GM18951 (cell line): Measurements from ENCODE around the gene LCMT2.

ENCODE experiments used
- POLR2A ChIP-seq: IDR thresholded peaks from 4 replicates; pipeline ENCODE4 v1.6.1; 2011; ENCODE audit warnings: mild to moderate bottlenecking; ENCODE audit not compliant: insufficient read length, insufficient read depth; ENCODE audit errors: extremely low read depth
- in situ Hi-C: fragments of 300-500 bp; cut with MboI; formaldehyde crosslinking; loops from one replicate; pipeline ENCODE4 v1.12.0; 2022; ENCODE audit warnings: low sequenced_read_pairs, mixed read lengths, inconsistent platforms; ENCODE audit not compliant: unreplicated experiment

Gene LCMT2

DNA sequence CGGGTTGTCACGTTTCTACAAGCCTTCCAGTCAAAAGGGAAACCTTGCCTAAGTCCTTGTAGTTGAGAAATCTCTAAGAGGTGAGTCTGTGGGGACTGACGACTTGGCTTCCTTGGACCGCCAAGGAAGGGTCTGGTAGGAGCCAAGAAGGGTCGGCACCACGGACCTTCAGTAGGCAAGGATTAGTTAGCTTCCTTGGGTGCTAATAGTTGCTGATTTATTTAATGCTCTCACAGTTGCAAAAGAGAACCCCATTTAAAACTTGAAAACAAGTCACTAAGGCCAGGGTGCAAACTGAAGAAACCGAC, 361 bp upstream of the LCMT2 start:
- in situ Hi-C loops = no loop called here
- TF ChIP-seq POLR2A = no peak

DNA sequence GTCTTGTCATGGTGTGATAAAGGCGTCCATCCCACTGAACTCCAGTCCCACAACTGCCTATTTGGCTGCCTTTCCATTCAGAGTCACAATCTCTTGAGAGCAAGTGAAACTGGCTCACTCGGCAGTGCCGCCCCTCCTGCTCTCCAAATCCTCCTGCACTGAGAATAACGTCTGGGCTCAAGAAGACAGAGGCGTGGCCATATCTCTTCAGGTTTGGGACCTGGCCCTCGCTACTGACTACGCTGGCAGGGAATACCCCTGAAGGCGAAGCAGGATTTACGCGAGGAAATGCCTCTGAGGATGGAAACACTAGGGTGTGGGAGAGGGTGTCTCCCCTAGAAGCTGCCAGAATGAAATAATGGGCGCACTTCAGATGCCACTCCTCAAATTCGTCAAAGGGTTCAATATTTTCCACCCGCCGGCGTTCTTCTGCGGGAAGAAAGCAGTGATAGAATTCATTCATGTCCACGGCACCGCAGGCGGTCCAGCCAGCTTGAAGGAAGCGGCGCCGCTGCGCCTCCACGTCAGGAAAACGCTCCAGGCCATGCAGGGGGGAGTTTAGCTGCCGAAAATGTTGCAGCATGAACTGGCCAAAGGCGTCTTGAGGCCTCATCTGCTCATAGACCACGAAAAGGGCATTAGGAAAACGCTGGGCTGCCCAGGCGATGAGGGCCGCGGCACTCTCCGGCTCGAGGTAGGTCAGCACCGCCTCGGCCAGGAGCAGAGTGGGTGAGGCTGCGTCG, 985 bp downstream of the LCMT2 start:
- no peak for TF ChIP-seq POLR2A
- in situ Hi-C loops = no loop called here

DNA sequence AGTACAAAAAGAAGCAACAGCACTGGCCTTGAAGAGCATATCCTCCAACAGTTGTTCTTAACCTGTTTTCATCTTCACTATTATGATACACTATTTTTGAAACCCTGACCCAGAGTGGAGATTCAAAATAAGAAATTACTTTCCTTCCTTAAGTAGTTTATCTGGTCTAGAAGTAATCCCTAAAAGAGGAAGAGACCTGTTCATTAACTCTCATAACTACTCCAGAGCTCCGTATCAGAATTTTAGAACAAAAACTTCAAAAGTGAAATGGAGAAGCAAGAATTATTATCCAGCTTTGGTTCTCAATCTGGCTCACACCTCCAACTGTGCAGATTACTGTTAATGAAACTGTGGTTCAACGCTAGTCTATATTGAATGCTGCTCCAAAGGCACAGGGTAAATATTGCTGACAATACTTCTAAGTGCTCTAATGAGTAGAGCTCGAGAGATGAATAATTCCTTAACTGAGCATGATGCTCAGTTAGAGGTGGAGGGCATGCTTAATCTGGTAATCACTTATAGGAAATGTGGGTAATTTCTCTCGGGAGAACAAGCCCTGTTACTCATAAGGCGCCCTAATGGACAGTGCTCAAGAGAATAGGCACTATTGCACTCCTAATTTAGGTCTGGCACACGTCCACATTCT, 5.2 kb downstream of the LCMT2 start:
- no peak for TF ChIP-seq POLR2A
- in situ Hi-C loops = no loop called here

DNA sequence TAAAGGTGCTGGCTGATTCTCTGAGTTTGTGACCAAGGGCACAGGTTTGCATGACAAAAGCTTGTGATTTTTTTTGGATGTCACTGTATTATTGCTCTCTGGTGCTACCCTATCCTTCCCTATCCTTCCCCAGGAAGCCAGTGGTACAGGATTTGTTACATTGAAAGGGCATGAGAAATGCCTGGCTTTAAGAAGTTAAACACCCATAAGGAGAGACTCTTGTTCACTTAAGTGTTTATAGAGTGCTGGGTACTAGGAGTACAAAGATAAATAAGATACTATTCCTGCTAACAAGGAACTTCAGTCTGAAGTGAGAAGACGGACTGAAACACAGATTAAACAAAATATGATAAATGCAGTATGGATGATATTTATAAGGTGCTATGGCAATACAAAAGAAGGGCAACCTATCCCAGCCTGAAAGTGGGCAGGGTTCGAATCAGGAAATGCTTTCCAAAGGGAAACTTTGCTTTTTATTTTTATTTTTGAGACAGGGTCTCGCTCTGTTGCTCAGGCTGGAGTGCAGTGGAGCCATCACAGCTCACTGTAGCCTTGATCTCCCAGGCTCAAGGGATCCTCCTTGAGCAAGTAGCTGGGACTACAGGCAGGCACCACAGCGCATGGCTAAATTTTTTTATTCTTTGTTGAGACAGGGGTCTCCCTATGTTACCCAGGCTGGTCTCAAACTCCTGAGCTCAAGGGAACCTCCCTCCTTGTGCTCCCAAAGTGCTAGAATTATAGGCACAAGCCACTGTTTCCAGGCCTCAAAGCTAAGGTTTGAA, 11.2 kb downstream of the LCMT2 start:
- no peak for TF ChIP-seq POLR2A
- in situ Hi-C loops = no loop called here

DNA sequence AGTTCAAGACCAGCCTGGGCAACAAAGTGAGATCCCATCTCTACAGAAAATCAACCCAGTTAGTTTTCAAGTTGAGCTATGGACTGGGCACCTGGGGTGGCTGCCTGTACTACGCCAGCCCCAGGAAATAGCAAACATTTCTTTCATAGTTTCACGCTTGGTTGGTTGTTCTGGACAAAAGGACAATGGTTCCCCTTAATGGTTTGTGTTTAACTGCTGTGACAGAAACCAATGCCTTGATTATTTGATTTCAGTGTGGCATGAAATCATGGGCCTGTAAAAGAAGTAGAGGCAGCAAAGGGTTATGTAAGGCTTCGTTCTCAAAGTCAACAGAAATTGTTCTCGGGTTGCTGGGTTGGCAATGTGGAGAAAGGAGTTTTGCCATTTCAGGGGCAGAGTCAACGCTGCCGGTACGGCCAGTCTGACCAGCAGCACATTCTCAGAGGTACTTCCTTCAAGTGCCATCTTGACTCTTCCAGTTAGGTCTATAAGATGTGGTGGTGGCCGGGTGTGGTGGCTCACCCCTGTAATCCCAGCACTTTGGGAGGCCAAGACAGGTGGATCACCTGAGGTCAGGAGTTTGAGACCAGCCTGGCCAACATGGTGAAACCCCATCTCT, 12.7 kb downstream of the LCMT2 start:
- in situ Hi-C loops = no loop called here
- TF ChIP-seq POLR2A = no peak

DNA sequence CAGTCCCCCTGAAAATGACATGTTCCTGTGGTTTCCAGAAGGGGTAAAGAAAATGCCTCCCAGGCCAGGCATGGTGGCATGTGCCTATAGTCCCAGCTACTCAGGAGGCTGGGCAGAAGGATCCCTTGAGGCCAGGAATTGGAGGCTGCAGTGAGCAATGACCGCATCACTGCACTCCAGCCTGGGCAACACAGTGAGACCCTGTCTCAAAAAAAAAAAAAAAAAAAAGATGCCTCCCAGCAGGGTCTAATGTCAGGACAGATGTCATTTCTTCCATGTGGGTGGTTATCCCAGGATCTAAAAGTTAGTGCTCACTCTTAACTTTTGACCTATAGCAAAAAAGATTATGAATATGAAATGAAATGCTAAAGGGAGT, 13.4 kb downstream of the LCMT2 start:
- in situ Hi-C loops = no loop called here
- TF ChIP-seq POLR2A = no peak

DNA sequence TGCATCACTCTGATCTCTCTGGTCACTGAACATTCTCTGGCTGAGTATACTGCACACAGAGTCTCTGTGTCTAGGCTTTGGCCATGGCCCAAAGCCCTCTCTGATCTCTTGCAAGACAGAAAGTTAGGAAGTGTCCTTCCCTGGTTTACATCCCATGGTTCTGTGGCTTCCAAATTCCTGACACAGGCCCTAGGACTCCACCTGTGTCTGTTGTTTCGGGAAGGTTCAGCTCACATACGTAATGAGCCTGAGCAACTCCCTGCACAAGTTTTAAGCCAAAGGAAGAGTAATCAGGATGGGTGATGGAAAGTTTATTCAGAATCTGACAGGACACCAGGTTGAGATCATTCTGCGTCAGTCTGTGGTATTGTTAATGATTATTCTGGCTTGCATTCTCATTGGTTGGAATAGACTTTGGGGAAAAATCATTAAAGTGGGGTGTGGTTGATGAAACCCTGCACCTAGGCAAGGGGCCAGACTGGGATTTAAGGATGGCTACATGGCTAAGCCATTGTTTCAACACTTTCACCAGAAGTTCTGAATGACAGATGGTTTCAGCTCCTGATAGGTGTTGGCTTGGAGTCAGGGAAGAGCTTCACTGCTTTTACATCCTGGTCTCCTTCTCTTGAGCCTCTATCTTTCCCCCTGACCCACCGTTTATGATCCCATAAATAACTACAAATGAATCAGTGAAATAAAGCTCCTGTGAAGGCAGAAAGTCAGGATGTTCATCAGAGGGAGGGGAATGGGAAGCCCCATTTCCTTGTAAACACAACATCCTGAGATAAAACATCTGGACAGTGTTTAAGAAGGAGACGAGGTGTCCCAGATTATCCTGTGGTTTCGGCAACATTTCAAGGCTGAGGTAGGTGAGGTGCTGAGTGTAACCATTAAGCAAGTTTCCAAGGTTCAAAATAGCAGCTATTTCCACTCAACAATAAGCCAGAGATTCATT, 14.1 kb downstream of the LCMT2 start:
- in situ Hi-C loops = no loop called here
- TF ChIP-seq POLR2A = no peak

DNA sequence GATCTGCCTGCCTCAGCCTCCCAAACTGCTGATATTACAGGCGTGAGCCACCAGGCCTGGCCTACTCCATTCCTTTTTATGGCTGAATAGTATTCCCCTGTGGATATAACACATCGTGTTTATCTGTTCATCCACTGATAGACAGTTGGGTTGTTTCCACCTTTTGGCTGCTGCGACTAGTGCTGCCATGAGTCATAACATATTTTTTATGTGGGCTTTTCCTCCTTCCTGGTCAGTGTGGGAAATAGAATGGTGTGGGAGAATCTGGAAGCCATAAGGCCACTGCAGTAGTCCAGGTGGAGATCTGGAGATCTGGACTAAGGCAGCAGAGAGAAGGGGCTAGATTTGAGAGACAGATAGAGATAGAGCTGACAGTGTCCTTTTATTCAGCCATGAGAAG, 16.2 kb downstream of the LCMT2 start:
- in situ Hi-C loops = no loop called here

DNA sequence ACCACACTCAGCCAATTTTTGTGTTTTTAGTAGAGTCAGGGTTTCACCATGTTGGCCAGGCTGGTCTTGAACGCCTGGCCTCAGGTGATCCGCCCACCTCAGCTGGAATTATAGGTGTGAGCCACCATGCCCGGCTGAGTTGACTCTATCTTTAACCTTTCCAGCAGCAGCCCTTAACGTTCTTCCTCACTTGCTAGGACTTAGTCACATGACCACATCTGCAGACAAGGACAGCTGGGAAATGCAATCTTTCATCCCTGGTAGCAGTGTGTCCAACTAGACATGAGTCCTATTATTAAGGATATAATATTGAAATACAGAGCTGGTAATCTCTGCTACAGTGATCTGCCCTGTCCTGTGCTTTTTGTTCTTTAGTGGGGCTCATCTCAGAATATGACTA, 18.0 kb downstream of the LCMT2 start:
- TF ChIP-seq POLR2A = no peak
- in situ Hi-C loops = no loop called here

More for the DNA sequence above, 16.2 kb downstream of the LCMT2 start:
- no peak for TF ChIP-seq POLR2A

DNA sequence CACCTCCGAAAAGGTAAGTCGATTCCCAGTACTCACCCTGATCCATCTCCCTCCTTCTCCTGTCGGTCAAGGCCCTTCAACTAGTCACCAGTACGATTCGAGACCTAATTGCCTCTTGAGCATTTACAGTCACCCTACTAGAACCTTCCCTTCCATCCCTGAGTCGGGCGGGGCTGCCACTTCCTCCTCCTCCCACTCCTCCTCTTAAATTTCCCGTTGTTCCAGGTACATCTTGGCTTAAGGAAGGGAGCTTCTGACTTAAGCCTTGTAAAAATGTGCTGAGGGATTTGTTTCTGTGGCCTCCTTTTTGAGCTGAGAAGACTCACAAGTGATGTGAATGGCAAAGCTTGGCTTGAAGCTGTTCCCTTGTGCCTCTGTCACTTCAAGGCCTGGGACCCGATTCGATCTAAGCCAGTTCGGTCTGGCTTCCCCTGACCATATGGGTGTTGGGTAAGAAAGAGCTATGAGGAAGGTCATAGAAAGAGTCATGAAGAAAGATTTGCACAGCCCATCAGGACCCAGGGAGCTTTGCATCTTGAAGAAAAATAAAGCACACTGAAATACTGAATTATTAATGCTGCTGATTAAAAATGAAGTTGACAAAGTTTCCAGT, 28.1 kb downstream of the LCMT2 start, which contains the start of gene TGM7:
TGM7 (minus strand) TSS at position 51 of the 613 bp plus-strand sequence.
- in situ Hi-C loops = no loop called here
- TF ChIP-seq POLR2A = no peak

DNA sequence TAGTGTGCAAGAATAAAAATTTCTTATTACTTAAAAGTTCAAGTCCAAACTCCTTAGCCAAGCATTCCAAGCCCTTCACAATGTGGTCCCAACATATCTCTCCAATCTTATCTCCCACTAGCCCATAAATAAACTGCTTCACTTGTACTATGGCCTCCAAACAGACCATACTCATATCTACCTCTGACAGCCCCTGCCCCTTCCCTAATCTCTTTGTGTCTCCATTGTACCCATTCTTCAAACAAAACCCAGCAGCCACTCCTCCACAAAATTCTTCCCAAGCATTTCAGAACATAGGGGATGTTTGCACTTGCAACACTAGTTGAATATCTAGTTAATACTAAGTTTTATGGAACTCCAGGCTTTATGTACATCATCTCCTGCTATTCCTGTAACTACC, 30.5 kb downstream of the LCMT2 start:
- in situ Hi-C loops = no loop called here
- no peak for TF ChIP-seq POLR2A

DNA sequence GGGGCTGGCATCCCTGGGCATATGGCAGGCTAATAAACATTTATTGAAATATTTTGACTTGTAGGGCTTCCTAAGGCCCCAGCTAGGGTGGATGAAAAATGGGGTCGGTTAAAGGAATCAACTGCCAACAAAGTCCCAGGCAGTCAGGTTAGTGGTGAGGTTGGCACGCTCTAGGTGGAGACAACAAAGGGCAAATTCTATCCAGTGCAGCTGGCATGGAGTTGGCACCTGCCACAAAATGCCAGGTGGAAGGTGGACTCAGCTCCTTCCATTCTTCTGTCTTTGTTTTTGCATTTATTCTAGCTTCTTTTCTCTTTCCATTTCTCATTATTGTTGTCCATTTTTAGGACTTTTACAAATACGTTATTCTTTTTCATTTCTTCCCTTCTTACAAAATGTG, 31.0 kb downstream of the LCMT2 start:
- in situ Hi-C loops = no loop called here
- TF ChIP-seq POLR2A = no peak
